T-helper 9 cell (primary cell): ENCODE measurements around the gene SH2D1B.
"Not testable (repeated sequence)": the region's sequence is repeated elsewhere in the genome, so short reads cannot be mapped to it uniquely, and the experiment has no call there.

ENCODE experiments used
- DNase-seq: peaks from one replicate; pipeline ENCODE4 v3.0.0-alpha.2; 2020

SH2D1B gene

DNA sequence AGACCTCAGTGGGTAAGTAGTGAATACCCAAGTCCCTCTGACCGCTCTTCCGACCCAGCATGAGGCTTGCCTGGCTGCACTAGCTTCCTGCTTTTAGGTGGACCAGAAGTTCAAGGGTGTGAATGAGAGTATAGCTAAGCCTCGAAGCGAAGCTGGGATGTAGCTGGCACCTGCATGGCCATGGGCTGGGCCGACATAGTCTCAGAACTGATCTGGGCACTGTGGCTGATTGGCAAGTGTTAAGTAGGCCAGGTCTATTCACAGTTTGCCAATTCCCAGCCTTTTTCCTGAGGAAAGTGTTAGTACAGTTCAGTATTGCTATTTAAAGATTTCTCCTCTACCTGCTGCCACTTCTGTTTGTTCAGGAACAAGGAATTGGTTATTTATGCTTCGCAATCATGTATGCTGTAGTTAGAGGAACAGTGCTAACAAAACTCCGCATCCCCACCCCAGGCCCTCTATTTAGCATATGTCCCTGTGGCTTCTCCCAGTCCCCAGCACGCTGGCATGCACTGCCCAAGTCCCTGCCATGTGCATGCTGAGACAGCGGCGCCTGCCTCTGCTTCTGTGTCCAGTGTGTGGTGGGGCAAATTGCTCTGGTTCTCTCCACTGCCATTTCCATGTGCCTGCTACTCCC lies 51.6 kb downstream of the SH2D1B start:
- no peak for DNase-seq

DNA sequence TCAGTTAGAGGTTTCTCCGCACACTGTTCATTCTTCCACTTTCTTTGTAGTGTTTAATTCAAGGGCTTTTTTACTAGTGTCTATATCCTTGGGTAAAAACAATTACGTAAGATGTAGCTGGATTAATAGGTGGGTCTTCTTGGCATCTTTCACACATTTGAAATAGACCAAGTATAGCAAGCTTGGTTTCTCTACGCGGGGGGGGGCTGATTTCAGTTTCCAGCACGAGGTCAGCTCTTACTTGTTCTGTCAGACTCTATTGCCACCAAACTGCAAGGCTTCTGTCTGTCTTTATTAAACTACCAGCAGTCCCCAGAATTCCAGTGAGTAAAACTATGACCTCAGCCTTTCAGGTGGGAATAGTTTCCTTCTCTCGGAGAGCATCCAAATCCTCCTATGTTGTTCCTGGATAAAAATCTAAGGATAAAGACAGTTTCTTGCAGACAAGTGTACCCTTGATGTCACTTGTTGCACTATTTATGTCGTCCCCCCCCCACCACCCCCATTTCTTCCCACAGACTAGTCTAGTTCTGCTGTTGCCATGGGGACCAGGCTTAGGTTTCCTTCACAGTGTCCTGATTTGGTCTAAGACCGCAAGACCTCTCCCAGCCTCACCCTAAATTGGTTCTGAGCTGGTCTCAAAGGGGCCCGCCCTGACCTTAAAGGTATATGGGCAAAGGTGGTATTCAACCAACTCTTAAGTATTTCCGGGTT lies 52.3 kb downstream of the SH2D1B start:
- DNase-seq = no peak

GRCh38 chr1:162358928-162359327 lies 53.0 kb downstream of the SH2D1B start:
- no peak for DNase-seq

- DNase-seq = no peak
Observed at GRCh38 chr1:162357681-162358266, 54.2 kb downstream of the SH2D1B start.

DNA sequence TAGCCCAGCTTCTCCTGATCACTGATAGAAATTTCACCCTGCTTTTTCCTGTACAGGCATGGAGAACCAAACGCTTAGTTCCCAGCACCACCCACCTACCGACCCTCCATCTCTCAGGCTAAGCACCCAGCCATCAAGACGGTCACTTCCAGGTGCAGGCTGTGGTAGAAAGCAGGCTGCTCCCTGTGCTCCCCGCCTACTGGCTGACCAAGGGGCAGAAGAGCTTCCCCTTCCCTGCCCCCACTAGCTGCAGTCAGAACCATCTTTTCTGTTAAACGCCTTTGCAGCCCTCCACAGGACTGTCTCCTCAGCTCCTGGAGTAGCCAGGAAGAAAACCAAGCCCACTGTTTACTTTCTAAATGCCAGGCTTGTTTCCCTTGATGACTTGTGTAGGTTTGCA lies 58.2 kb downstream of the SH2D1B start:
- no peak for DNase-seq

- DNase-seq = no peak
Observed at GRCh38 chr1:162353078-162353477, 58.9 kb downstream of the SH2D1B start.

GRCh38 chr1:162351874-162352273 lies 60.1 kb downstream of the SH2D1B start:
- DNase-seq = not testable (repeated sequence)

GRCh38 chr1:162351246-162351842 lies 60.6 kb downstream of the SH2D1B start:
- no peak for DNase-seq

DNA sequence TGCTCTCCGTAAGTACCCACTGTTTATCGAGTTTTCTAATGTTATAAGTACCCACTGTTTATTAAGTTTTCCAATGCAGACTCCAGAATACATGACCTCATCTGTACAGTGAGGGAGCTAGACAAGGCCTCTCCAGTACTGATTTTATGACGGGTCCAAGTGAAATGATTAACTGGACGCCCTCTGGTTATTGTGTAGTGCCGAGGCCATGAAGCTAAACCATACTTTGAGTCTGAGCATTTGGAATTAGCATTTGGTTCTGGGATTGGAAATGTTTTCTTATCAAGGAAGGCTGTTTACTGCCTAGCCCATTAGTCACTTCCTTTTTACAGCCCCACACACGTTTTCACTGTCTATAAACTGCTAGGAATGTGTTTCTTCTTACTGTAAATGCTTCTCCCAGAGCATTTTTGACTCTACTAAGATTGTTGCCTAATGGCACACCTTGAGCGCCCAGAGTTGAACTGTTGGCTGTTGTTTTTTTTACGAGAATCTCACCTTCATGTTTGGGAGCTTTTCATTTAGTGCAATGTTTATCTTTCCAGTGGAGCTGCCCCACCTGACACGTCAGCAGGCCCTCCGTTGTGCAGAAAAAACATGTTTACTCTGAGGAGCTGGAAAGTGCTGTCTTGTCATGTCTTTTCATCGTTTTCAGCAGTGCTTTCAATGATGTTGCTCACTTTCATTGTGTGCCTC lies 62.2 kb downstream of the SH2D1B start:
- DNase-seq = no peak

- no peak for DNase-seq
Observed at GRCh38 chr1:162347281-162347680, 64.7 kb downstream of the SH2D1B start.
